Activated CD8-positive, alpha-beta memory T cell treated with anti-CD3 and anti-CD28 coated beads for 4 hours (primary cell): ENCODE results near the gene ZNF789.
A peak's percentile ranks its signal among the peaks of the same experiment; 100 is the strongest.
"Not testable (repeated sequence)": the region's sequence is repeated elsewhere in the genome, so short reads cannot be mapped to it uniquely, and the experiment has no call there.

Experiments used
- DNase-seq, 2 donors: peaks; one replicate each; pipeline ENCODE4 v3.0.0-alpha.2; 2020; ENCODE audit warnings: low read depth in 2 of 2

ZNF789 gene

DNA sequence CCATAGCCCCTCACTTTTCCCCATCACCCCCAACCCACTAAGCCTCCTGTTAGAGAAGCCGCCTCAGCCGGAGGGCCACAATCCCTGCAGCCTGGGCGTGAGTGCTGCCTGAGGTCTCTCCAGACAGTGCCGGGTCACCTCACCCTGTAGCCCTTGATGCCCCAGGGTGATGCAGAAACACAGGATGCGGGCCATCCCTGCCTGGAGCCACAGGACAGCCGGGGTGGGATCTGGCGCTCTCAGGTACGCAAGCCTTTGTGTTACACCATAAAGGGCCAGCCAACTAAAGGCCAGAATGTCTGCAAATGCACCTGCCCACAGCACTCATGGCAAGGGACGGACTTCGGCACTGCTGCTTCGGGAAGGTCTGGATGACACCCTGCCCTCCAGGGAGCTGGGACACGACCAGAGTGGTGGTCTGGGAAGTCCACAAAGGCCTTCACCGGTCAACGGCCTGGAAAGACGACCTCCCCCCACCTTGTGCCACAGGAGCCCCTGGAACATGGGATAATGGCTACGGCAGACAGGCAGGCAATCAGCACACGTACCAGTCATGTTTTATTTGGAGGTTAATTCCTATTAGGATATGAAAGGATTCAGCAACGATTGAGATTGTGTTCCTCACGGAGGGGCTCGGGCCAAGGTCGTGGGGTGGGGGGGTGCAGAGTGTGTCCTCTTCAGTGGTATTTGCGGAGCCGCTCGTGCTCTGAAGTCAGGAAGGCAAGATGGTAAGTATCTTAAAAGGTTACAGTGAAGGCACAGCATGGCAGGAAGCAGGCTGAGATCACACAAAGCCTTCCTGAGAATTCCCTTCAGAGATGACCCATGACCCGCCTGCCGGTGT is 14.8 kb upstream of the ZNF789 start:
- DNase-seq = no peak

GRCh38 chr7:99459087-99459486 is 13.6 kb upstream of the ZNF789 start:
- DNase-seq = no peak

DNA sequence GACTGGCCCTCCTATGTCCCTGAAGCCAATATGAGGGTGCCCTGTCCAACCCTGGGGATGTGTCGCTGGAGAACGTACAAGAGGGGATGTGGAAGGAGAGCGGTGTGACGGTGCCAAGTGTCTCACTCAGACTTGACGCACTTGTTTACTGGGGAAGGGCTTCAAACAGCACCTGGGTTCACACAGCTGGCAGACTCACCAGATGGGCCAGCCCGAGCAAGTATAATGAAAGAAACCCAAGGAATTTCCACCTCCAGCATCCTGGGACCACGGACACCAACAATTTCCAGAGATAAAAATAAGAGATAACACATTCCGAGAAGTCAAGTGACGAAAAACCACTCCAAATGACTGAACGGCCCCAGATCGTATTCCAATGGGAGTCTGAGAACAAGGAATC is 12.0 kb upstream of the ZNF789 start:
- no peak for DNase-seq

DNA sequence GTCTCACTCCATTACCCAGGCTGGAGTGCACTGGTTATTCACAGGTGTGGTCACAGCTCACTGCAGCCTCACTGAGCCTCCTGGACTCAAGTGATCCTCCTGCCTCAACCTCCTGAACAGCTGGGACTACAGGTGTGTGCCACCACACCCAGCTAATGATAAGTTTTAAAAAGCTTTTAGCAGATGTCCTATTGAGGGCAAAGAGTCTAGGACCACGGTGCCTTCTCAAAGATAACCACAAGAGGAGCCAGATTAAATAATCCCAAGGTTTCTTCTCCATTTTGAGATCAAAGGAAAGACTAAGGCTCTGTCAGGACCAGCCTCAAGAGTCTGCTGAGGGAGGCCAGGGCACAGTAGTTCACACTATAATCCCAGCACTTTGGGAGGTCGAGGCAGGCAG is 11.5 kb upstream of the ZNF789 start:
- DNase-seq = no peak

DNA sequence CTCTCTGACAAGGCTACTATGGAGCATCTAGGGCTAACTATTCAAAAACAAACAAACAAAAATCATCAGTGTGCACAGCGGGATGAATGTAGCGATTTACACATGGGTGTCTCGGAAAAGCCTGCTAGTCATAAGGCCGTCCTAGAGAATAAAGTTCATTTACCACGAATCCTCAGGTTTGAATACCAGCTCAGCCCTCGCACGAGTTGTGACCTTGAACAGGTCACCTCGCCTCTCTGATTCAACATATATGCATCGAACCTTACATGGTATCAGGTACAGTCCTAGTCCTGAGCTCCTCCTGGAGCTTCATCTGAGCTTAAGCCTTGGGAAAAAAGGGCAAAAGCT is 7.3 kb upstream of the ZNF789 start:
- DNase-seq = no peak

DNA sequence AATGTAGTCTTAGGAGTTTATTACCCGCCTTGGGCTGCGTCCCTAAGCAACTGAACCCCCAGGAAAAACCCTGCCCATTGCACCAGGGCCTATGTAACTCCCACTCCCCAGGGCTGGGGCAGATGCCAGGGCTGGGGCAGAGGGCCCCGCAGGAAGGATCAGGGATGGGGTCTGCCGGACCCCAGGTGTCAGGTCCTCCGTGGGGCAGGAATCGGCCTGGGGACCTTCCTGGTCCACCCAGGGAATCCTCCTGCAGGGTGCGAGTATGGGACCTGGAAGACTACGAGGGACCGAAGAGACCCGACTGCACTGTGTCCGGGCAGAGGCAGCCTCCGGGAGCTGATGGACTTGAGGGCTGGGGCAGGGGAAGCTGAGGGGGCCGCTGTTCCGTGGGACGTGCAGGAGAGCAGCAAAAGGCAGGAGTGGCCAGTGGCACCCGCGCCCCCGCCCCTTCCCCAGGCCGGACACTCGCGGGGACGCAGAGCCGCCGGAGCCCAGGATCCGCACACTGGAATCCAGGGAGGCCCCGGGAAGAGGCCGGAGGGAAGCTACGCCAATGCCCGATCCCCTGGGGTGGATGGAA is 4.3 kb upstream of the ZNF789 start:
- DNase-seq = no peak

DNA sequence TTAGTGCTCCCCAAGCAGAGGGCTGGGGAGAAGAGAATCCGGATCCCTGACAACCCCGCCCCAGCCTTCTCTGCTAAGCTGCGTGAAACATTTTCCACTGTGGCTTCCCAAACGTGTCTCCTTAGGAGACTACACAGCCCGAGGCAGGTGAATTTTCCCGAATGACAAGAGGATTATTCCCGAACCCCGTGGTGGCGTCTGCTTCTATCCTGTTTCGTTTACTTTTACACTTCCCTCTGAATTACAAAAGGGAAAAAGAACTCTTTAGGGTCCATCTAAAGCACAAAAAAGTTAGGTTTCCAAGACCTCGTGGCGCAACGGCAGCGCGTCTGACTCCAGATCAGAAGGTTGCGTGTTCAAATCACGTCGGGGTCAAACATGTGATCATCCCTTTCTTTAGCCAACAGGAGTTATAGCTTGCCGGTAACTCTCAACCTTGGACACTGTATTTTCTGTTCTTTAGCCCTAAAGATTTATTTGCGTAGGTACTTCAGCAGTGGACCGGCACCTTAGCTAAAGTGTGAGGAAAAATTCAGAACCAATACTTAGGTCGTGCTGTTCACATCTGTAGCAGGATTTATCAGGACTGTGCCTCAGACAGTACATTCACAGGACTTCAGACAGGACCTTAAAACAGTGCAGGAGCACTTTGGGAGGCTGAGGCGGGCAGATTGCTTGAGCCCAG is 3.2 kb upstream of the ZNF789 start:
- no peak for DNase-seq

GRCh38 chr7:99473315-99473596 is 566 bp downstream of the ZNF789 start:
- DNase-seq = no peak

GRCh38 chr7:99476107-99476506 is 3.4 kb downstream of the ZNF789 start:
- DNase-seq = no peak

GRCh38 chr7:99478464-99479440 is 6.1 kb downstream of the ZNF789 start:
- no peak for DNase-seq

DNA sequence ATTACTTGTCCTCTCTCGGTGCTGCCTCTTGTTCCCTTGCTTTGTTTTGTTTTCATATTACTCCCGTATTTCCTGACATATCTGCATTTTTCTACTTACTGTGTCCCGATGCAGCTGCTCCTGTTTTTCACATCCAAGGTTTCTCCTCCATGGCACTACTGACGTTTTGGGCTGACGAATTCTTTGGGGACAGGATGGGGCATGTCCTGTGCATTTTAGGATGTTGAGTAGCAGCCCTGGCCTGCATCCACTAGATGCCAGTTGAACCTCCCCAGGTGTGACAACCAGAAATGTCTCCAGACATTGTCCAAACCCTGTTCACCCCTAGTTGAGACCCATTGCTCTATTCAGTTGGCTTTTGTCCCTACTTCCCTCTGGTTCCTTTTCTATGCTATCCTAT is 12.4 kb downstream of the ZNF789 start:
- no peak for DNase-seq

DNA sequence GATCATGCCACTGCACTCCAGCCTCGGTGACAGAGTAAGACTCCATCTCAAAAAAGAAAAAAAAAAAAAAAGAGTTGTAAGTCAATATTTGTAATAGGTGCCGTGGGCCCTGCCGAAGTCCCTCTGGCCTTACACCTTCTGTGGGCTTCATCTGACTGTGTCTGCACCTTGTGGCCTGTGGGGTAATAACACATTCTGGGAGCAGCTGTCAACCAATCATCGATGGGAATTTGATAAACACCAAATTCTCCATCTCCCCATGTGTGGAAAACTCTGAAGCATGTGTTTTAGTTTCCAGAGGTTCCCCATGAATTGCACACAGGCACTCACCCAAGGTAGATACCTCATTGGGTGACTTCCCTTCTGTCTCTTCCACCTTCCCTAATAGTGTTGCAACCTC is 16.5 kb downstream of the ZNF789 start:
- DNase-seq = no peak

- DNase-seq = no peak
These were observed 18.2 kb downstream of the ZNF789 start for GRCh38 chr7:99490878-99491277.

DNA sequence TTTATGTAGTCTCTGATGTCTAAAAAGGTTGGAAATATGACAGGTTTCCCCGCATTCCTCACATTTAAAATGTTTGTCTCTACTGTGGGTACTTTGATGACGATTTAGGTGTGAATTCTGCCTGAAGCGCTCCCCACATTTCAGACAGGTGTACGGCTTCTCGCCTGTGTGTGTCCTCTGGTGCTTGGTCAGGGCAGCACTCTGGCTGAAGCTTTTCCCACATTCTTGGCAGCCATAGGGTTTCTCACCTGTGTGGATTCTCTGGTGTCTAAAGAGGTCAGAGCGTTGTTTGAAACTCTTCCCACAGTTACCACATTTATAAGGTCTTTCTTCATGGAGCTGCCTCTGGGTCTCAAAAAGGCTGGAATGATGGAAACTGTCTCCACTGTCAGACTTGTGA is 21.1 kb downstream of the ZNF789 start:
- DNase-seq = no peak

DNA sequence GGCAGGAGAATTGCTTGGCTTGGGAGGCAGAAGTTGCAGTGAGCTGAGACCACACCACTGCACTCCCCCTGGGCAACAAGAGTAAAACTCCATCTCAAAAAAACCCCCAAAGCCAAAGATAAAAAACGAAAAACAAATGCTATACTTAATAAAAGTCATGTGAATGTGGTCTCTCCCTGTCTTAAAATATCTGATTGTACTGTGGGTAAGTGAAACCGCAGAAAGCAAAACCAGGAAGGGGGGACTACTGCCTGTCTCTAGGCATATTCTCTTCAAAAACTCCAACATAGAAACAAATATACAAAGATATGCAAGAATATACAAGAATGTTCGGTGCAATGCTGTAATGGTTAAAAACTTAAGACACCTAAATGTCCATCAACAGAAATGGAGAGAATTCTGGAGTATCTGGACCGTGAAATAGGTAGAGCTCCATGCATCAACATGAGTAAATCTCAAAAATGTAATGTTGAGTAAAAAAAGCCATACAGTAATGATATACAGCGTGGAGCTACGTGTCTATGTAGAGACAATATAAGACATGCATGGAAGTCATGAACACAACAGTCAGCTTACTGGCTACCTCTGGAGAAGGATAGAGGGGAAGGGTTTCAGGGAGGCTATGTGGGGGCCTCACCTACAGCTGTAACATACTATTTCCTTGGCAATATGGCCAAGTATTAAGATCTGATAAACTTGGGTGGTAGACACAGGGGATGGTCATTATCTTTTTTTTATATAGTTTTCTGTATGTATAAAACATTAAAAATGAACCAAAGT is 25.3 kb downstream of the ZNF789 start:
- DNase-seq = no peak

GRCh38 chr7:99498546-99498944 is 25.9 kb downstream of the ZNF789 start:
- DNase-seq = no peak

DNA sequence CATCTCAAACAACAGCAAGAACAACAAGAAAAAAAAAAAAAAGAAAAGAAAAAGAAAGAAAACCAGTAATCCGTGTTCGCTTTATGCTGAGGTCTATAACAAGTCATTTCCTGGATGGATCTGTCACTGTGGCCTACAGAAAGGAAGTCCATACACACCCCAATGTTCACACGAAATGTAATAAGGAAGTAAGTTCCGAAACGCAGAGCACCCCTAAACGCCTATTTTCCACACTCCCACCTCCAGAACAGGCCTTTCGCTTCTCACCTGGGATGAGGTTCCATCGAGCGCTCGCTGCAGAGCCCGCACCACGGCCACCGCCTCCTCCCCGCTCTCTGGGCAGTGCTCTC is 26.7 kb downstream of the ZNF789 start:
- no peak for DNase-seq

- DNase-seq = peak; percentile 78 to 81
These were observed 27.3 kb downstream of the ZNF789 start, which contains the start of gene ZNF394 for GRCh38 chr7:99499721-99500636. Gene ZNF394, minus strand, starts transcription at chr7:99500281. Its CDS starts 188 bp downstream, at chr7:99500093.

GRCh38 chr7:99500637-99501009 is 27.9 kb downstream of the ZNF789 start:
- DNase-seq = no peak

DNA sequence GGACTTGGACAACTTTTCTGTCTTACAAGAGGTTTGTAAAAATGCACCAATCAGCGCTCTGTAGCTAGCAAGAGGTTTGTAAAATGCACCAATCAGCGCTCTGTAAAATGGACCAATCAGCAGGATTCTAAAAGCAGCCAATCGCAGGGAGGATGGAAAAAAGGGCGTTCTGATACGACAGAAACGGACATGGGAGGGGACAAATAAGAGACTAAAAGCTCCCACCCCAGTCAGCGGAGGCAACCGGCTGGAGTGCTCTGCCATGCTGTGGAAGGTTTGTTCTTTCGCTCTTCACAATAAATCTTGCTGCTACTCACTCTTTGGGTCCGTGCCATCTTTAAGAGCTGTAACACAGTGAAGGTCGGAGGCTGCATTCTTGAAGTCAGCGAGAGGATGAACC is 28.5 kb downstream of the ZNF789 start:
- DNase-seq = not testable (repeated sequence)

GRCh38 chr7:99504281-99504602 is 31.6 kb downstream of the ZNF789 start:
- DNase-seq = no peak
